HG02678 (cell line): ENCODE measurements around the gene YIPF3.
"Not testable (repeated sequence)": the region's sequence is repeated elsewhere in the genome, so short reads cannot be mapped to it uniquely, and the experiment has no call there.

Source experiments
- ATAC-seq: cut with Tn5 transposase; IDR thresholded peaks from one replicate; pipeline ENCODE4 v1.9.1; 2021; ENCODE audit warnings: mild to moderate bottlenecking, moderate library complexity; ENCODE audit not compliant: unreplicated experiment

The YIPF3 gene

DNA sequence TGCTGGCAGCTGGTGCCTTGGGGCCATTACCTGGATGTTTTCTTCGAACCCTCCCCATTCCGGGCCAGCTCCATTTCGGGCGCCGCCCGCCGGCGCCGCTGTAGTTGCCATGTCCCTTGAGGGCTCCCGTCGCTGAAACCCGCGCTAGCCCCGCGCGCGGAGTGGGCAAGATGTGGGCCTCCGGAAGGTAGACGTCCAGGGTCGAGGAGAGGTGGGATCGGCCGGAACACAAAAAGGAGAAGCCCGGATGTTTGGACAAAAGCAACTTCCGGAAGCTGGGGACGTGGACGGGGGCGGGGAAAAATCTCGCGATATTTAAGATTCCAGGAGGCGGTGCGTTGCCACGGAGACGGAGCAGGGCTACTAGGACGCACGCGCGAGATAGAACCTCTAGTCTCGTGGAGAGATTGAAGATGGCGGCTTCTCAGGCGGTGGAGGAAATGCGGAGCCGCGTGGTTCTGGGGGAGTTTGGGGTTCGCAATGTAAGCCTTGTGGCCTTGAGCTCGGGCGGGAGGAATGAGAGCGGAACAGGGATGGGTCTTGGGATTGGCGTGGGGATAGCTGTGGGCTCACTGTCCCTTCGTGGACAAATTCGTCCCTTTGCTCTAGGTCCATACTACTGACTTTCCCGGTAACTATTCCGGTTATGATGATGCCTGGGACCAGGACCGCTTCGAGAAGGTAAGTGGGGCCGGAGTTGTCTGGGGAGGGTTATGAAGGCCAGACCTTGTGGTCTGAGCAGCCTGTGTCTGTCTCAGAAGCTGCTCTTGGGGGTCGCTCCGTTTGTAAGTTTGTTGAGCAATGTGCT is at the start of gene YIPF3, which contains the start of gene POLR1C:
Gene YIPF3 (minus strand): TSS at position 230 of the 808 bp plus-strand sequence. CDS start 119 bp downstream, at position 111.
Gene POLR1C (plus strand): TSS at position 393 of the 808 bp plus-strand sequence. CDS start 21 bp downstream, at position 414.
- peak; percentile 93 for ATAC-seq

GRCh38 chr6:43559328-43559727 is 42.6 kb upstream of the YIPF3 start:
- ATAC-seq, result no peak

- ATAC-seq, result not testable (repeated sequence)
Observed at GRCh38 chr6:43557620-43558019, 40.9 kb upstream of the YIPF3 start.

- ATAC-seq, result no peak
Observed at GRCh38 chr6:43547222-43547621, 30.5 kb upstream of the YIPF3 start.

DNA sequence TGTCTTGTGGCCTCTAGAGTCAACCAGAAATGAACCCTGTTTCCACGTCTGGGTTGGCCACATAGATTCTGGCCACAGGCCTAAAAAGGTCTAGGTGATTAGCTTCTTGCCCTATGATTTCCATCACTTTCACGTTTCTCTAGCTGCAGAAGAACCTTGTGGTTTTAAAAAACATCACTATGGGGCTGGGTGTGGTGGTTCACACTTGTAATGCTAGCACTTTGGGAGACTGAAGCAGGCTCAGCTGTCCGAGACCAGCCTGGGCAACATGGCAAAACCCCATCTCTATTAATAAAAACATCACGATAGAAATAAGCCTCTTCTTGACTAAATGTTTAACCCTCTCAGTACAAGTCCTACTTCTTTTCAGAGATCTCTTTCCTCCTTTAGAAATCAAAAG is 27.7 kb upstream of the YIPF3 start:
- no peak for ATAC-seq

DNA sequence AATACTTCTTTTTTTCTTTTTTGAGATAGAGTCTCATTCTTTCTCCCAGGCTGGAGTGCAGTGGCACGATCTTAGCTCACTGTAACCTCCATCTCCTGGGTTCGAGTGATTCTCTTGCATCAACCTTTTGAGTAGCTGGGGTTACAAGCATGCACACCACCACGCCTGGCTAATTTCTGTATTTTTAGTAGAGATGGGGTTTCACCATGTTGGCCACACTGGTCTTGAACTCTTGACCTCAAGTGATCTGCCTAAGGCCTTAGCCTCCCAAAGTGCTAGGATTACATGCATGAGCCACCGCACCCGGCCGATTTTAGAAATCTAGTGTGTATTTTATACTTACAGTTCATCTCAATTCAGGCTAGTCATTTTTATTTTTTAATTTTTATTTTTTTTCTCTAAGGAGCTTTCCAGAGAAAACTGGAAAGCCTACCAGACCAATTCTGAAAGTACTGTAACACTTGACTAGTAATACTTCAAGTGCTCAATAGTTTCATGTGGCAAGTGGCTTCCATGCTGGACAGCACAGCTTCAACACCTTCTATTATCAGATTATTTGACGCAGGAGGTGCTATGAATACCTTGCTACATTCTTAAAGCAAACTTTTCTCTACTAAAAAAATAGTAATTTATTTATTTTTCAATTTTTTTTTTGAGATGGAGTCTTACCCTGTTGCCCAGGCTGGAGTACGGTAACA is 25.2 kb upstream of the YIPF3 start:
- no peak for ATAC-seq

DNA sequence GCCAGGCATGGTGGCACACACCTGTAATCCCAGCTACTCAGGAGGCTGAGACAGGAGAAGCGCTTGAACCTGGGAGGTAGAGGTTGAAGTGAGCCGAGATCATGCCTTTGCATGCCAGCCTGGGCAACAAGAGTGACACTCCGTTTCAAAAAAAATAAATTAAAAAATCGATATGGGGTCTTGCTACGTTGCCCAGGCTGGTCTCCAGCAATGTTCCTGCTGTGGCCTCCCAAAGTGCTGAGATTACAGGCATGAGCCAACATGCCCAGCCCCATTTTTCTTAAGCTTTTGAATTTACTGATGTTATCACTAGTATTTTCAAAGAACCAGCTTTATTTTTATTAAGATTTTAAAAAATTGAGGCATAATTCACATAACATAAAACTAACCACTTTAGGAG is 23.8 kb upstream of the YIPF3 start:
- no peak for ATAC-seq

DNA sequence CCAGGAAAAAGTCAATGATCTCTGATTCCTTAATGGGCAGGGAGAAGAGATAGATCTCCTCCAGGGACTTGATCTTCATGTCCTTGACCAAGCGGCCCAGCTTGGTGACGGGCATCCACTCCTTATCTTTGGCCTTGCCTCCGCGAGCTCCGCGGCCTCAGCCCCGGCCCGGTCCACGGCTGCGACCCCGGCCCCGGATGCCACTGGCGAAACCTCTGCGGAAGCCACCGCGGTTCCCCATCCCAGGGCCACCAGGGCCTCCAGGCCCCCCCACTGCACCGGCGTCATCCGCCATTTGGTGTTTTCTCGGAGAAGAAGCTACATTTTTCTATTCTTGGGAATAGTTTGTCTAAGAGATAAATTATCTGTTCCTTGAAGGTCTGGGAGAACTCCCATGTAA is 22.7 kb upstream of the YIPF3 start:
- not testable (repeated sequence) for ATAC-seq

DNA sequence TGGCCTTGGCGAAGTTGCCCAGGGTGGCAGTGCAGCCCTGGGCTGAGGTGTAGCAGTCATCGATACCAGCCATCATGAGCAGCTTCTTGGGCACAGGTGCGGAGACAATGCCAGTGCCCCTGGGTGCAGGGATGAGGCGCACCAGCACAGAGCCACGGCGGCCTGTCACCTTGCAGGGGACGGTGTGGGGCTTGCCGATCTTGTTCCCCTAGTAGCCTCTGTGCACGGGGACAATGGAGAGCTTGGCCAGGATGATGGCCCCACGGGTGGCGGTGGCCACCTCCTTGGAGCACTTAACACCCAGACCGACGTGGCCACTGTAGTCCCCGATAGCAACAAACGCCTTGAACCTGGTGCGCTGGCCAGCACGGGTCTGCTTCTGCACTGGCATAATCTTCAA is 22.3 kb upstream of the YIPF3 start:
- not testable (repeated sequence) for ATAC-seq

- no peak for ATAC-seq
Observed at GRCh38 chr6:43532201-43532600, 15.5 kb upstream of the YIPF3 start.

DNA sequence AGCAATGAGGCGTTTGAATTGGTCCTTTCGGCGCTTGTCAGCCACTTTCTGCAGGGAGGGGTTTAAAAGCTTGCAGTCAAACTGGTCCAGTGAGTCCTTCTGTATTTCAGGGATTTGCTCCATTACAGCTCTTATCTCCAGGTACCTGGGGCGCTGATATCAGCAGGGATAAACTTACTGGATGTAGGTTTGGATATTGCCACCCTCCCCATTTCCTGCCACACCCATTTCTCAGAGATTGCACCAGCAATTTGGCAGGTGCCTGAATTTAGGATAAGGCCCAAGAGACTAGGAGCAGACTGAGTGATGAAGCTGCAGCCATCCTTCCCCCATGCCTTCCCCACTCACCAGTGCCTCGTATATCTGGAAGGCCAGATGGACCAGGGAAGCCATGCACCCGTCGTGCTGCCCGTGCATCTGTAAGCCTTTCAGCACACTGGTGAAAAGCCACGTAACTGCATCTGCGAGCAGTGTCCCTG is 7.8 kb upstream of the YIPF3 start:
- ATAC-seq, result no peak

- no peak for ATAC-seq
Observed at GRCh38 chr6:43523284-43523683, 6.6 kb upstream of the YIPF3 start.

DNA sequence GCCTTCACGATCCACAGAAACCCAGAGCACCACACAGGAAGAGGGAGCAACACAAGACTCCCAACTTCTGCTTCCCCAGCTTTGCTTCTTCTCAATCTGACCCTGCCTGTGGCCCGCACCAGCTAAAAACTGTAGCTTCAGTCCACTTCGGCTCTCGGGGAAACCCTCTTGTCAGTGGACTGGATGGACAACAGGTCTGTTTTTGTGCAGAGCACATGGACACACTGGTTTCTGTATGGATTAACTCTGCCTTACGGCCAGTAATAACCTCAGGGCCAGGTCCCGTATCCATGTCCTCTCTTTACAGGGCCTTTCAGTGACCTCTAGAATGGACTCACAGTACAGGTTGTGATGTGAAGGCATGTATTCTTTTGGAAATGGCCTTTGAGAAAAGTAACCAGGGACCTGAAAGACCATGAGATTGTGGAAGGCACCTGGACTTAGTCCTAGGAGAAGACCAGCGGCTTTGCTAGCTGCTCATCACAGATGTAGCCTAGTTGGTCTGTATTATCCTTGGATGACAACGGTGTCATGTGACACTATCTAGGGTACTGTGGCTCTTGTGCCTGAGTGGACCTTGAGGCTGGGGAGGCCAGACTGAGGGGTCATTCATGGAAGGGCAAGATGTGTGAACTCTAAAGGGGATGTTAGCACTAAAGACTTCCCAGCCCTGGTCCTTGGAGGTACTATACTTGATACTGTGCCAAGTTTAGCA is 6.0 kb upstream of the YIPF3 start:
- ATAC-seq, result no peak

- no peak for ATAC-seq
Observed at GRCh38 chr6:43521836-43522235, 5.1 kb upstream of the YIPF3 start.

DNA sequence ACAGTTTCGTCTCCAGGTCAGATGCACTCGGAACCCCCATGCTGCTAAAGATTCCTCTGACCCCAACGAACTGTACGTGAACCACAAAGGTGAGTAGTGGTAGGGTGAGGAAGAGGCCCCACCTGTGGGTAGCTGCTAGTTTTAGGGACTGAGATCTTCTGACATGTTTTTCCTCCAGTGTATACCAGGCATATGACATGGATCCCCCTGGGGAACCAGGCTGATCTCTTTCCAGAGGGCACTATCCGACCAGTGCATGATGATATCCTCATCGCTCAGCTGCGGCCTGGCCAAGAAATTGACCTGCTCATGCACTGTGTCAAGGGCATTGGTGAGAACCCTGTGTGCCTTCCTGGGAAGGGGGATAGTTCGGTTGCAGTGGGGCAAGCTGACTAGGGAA is 3.4 kb upstream of the YIPF3 start:
- no peak for ATAC-seq

DNA sequence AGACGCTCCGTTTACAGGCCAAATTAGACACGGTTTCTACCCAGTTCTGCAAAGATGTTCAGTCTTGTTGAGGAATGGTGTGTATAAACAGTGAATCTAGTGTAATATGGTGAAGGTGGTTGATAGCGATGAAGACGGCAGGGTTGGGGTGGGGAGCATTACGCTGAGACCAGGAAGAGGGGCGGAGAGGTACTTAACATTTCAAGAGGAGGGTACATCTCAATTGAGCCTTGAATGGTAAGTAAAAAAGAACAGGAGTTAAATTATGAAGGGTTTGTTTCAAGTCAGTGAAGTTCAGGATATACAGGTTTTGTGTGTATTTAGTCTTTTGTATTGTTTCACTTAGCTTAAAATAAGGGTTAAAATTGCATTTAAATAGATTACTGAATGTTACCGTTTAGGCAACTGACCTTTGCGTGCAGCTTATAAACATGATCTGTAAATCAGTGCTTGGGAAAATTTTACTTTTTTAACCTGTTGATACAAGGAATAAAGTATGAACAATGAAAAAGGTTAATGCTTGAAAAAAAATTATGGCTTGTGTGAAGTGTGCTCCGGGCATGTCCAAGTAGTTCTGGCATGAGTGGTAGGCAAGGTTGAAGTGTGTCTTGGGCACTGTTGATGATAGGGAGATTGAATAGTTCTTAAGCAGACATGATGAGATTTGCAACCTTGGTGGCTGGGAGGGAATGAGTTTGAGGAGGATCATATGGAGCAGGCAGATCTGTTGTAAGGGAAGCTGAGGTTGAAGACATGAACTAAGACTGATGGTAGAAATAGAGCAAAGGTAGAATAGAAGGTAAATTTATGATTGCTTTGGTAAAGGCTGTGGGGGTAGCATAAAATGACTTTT is 1.0 kb upstream of the YIPF3 start:
- no peak for ATAC-seq

- ATAC-seq, result no peak
Observed at GRCh38 chr6:43516367-43516696, 394 bp downstream of the YIPF3 start.

GRCh38 chr6:43515808-43516207 is 918 bp downstream of the YIPF3 start:
- ATAC-seq, result no peak

GRCh38 chr6:43511824-43512415 is 4.8 kb downstream of the YIPF3 start:
- no peak for ATAC-seq

GRCh38 chr6:43510827-43511163 is 5.9 kb downstream of the YIPF3 start:
- ATAC-seq, result no peak
